ENCODE data around the gene C5orf22. TPM values are rescaled to one million over a fixed set of nuclear protein-coding genes. Genes with fewer than 3 reads are reported as not detected.

C5orf22 gene
- polyA plus RNA-seq, 1 donor from 2014 or later, result 20.3 TPM

Small RNAs within 50 kb of the gene (small RNA-seq; reads per million reads assigned to genes)
- gene RF00019 (0 to 1.2 (median 0) reads per million in 3 experiments), gene RNU6-363P (0.03 to 0.16 (median 0.13) reads per million in 3 experiments)

Other genes with a start within 250 kb of the C5orf22 start
- 88.5 and 109 TPM in 2 replicates for gene DROSHA, start 208 bp upstream of the C5orf22 start, polyA plus RNA-seq
- 3.1 and 4.0 TPM in 2 replicates for gene PDZD2, start 106.8 kb downstream of the C5orf22 start, polyA plus RNA-seq

Measured in neural cell (in vitro differentiated cells).